NOMO-1 (cell line): Measurements from ENCODE around the gene CTBP2.

ENCODE experiments used
- DNase-seq, 2 experiments: peaks; one replicate each; lab custom pipeline; 2025; ENCODE audit not compliant: unreplicated experiment in 2 of 2; lab: John Stamatoyannopoulos, UW

CTBP2 gene

GRCh38 chr10:125016611-125017202 lies 143.7 kb downstream of the CTBP2 start:
- no peak for DNase-seq

- DNase-seq: no peak
These were observed 144.2 kb downstream of the CTBP2 start for GRCh38 chr10:125016123-125016522.

- no peak for DNase-seq
These were observed 144.9 kb downstream of the CTBP2 start for GRCh38 chr10:125015356-125015944.

DNA sequence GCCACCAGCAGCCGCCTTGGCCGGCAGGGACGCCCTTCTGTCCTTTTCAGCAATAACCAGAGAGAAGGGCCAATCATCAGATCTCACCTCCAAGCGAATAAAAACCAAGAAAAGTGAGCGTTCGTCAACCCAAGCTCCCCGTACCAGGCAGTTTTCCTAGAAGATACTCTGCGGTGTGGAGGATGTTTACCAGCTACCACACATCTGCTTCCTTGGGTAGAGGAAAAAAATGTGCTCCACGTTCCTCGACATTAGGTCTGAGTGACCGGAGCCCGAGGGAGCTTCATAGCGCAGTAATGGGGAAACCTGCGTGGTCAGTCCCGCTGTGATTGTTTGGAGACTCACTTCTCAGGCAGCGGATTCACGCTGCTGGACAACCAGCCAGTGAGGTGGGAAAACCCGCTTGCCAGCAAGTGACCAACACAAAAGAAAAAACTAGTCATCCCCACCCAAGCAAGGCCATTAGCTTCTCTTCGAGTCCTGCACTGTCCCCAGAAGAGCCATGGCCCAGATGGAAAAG lies 145.5 kb downstream of the CTBP2 start:
- no peak for DNase-seq

- DNase-seq: no peak
These were observed 146.1 kb downstream of the CTBP2 start for GRCh38 chr10:125014086-125014830.

GRCh38 chr10:125013529-125013872 lies 146.9 kb downstream of the CTBP2 start:
- no peak for DNase-seq

DNA sequence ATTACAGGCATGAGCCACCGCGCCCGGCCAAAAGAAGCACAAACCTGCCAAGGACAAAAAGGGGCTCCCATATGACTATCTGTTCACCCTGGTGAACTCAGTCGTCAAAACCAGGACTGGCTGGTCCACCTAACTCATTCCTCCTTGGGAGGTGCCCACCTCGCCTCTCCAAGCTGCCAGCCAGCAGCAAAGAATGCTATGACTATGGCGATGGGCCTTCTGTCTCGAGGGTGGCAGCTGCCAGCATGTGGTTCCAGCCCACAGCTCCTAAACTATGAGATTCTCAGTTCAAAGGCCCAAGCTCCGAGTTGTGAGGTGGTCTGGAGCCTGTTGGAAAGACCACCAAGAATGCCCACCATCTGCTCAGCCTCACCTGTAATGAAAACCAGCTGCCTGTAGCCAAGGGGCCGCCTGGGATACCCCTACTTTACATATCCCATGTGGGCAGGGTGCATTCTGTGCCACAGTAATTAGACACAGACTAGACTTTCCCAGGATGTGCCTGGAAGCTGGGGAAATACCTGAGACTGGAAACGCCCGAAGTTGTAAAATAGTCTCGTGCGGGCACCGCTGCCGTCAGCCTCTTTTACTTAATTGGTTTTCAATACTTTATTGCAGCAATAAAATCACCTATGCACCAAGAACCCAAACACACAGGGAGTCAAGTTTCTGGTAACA lies 147.4 kb downstream of the CTBP2 start:
- no peak for DNase-seq

DNA sequence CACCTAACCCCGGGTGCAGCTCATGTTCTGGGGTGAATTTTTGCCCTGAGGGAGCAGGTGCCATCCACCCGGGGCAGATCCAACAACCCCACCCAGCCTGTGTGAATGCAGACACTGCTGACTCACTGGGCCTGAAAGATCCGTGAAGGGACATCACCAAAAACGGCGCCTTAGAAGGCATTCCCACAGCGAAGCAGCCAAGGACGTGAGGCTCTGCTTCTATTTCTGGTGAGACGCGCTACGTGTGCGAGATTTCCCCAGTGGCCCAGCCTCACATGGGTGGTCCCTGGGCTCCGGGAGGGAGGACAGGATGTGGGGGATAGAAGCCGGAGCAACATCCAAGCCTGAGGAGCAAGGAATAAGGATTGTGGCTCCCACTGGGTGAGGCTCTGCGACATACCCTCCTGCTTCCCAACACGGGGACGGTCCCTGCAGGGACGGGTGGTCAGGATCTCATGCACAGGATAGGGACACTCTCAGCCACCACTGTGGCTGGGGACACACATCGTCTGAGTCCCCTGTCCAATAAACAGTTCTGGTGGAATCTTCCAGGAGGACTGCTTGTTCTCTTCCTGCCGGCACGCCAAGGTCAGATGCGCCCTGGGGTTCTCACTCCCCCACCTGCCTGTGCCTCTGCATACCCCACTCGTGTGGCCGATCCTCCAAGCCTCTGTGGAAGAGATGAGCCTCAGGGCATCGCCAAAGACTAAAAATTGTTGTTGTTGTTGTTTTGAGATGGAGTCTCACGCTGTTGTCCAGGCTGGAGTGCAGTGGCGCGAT lies 148.2 kb downstream of the CTBP2 start:
- no peak for DNase-seq

DNA sequence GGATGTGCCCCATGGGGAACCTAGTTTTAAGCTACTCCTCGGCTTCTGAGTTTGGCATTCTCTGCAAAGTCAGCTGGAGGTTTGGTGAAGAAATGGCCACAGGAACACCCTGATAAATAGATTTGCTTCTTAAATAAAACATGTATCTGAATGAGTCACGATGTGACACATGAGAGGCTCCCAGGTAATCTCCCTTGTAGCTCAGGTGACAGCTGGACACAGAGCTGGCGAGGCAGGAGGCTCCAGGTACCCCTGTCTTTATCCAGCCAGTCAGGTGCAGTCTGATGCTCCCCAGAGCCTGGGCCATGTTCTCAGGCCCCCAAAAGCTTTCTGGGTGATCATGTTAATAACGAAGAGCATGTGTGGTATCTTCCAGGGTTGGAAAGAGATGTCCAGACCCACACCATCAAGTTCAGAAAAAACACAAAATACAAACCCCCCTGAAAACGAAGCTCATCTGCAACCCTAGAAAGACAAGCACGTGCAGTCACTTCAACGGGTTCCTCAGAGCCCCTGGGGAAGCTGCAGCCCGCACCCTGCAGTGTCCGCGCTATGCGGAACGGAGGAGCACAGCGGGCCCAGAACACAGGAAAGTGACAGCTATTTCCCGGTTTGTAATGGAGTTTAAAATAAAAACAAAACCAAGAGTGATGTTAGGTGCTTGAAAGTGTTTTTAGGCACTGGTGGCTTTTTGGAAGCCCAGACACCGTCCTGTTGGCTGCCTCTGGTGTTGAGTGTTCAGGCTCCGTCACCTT lies 149.0 kb downstream of the CTBP2 start:
- DNase-seq: no peak

DNA sequence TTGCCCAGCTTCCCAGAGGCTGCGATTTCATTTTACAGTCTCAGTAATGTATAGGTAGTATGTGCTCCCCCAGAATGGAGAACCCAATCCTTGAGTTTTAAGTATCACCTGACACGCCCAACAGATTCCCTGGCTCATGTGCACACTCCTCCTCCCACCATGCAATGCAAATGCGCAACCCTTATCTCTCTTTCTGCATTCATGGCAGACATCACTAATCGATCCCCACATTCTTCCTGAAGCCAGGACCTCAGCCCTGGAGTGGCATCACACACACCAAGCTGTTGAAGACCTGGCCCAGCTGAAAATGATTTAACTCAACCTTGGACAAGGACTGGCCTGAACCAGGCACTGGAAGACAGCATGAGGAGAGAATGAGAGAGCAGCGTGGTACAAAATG lies 150.0 kb downstream of the CTBP2 start:
- no peak for DNase-seq

GRCh38 chr10:125009661-125010161 lies 150.7 kb downstream of the CTBP2 start:
- DNase-seq: no peak

GRCh38 chr10:125008689-125009638 lies 151.4 kb downstream of the CTBP2 start:
- DNase-seq: no peak

GRCh38 chr10:125007436-125007835 lies 152.9 kb downstream of the CTBP2 start:
- DNase-seq: no peak

- DNase-seq: no peak
These were observed 153.4 kb downstream of the CTBP2 start for GRCh38 chr10:125006921-125007426.

- DNase-seq: no peak
These were observed 154.1 kb downstream of the CTBP2 start for GRCh38 chr10:125006188-125006680.

GRCh38 chr10:125005312-125006187 lies 154.8 kb downstream of the CTBP2 start:
- DNase-seq: no peak

GRCh38 chr10:125004571-125005311 lies 155.6 kb downstream of the CTBP2 start:
- no peak for DNase-seq
